Glutamatergic neuron (in vitro differentiated cells): ENCODE results near the gene TBX10. TPM values are rescaled to one million over a fixed set of nuclear protein-coding genes. Genes with fewer than 3 reads are reported as not detected.

Experiments
- DNase-seq: peaks from one replicate; pipeline ENCODE4 v3.0.0; 2022
- H3K27ac Mint-ChIP-seq: one replicate; pipeline ENCODE4 v1.8.0; 2020; ENCODE audit warnings: mild to moderate bottlenecking, mixed read lengths, inconsistent platforms; ENCODE audit not compliant: unreplicated experiment
- H3K27me3 Mint-ChIP-seq: one replicate; pipeline ENCODE4 v1.8.0; 2020; ENCODE audit warnings: mild to moderate bottlenecking, moderate library complexity, mixed read lengths, inconsistent platforms; ENCODE audit not compliant: unreplicated experiment
- H3K36me3 Mint-ChIP-seq: one replicate; pipeline ENCODE4 v1.8.0; 2020; ENCODE audit warnings: mild to moderate bottlenecking, mixed read lengths, inconsistent platforms; ENCODE audit not compliant: unreplicated experiment
- H3K4me1 Mint-ChIP-seq: one replicate; pipeline ENCODE4 v1.8.0; 2020; ENCODE audit warnings: mild to moderate bottlenecking, low read depth, mixed read lengths, inconsistent platforms; ENCODE audit not compliant: unreplicated experiment
- H3K4me3 Mint-ChIP-seq: one replicate; pipeline ENCODE4 v1.8.0; 2020; ENCODE audit warnings: mild to moderate bottlenecking, mixed read lengths, inconsistent platforms; ENCODE audit not compliant: unreplicated experiment
- H3K9me3 Mint-ChIP-seq: one replicate; pipeline ENCODE4 v1.8.0; 2020; ENCODE audit warnings: mild to moderate bottlenecking, moderate library complexity, mixed read lengths, inconsistent platforms; ENCODE audit not compliant: unreplicated experiment
- CTCF ChIP-seq: fragments of 200-600 bp; sonication (generic); IDR thresholded peaks from one replicate; pipeline ENCODE4 v1.5.0; 2021; ENCODE audit not compliant: partially characterized antibody, unreplicated experiment
- total RNA-seq: library from RNA; stranded (reverse); fragmentation: NEBNext Ultra II Directional; extraction: Animal tissue kit (Norgen Biotek cat#: 25700); gene quantifications from one replicate; pipeline ENCODE4 v1.2.1, GENCODE V29; 2021; ENCODE audit not compliant: unreplicated experiment

TBX10 gene
- total RNA-seq, 1 donor from 2014 or later, result not detected

DNA sequence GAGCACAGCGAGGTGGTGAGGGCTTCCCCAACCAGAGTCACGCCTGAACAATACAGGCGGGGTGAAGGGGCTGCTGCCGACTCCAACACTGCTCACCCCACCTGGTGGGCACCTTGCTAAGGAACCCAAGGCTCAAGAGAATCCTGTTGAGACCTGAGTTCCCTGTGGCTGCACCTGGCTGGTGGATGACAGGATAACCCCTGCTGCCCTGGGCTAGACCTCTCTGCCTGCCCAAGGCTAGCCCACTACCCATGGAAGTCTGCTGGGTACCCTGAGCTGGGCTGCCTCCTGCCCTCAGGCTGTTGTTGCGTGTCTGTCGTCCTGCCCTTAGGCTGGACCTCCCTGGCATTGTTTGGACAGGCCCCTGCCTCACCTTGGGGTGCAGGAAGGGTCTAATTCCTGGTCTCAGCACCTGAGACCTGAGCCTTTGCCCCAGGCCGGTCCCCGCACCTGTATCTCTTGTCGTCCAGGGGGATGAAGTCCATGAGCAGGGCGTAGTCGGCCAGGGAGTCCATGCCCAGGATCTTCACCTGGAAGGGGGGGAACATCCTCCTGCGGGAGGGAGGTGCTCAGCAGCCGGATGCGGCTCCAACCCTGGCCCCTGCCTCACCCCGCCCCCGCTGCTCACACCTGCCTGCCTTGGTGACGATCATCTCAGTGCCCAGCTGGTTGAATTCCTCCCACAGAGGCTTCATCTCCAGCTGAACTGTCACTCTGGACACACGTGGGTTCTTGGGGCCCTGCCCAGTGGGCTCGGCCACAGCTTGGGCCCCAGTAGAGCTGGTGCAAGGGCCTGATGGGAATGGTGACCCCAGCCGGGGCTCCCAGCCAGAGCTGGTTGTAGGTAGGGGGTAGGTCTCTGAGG is 5.0 kb downstream of the TBX10 start:
- no peak for DNase-seq
- no peak overlapping the region for H3K27ac Mint-ChIP-seq
- TF ChIP-seq CTCF, result no peak
- no peak overlapping the region for H3K4me3 Mint-ChIP-seq
- H3K36me3 Mint-ChIP-seq, result no peaks in the 10 kb centered on the region
- no peaks in the 10 kb centered on the region for H3K4me1 Mint-ChIP-seq
- peaks cover 4% of the 10 kb centered on the region for H3K9me3 Mint-ChIP-seq
- H3K27me3 Mint-ChIP-seq, result peaks cover 2% of the 10 kb centered on the region

DNA sequence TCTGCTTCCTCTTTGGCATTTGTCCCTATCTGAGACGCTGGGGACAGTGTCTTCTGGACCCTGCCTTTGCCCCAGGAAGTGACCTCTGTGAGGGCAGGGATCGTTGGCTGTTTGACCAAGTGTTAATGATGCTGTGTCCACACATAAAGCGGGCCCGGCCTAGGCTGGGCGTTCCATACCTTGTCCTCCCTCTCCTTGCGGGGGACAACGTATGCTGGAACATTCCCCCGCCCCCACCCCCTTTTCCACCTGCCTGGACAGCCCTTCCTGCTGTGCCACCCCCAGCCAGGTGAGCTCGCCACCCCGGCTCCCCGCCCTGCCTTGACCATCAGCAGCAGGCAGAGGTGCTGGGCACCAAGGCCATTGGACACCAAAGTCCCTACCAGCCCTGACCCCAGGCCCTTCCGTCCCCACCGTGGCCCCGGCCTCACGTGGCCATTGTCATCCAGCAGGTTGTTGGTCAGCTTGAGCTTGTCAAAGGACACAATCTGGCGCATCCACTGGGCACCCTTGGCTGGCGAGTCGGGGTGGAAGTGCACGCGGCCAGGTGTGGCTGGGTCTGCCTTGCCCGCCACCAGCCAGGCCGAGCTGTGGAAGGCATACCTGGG is 5.7 kb downstream of the TBX10 start:
- Mint-ChIP-seq H3K9me3 (peaks cover 4% of the 10 kb centered on the region), H3K36me3 (no peaks in the 10 kb centered on the region), H3K4me3 (no peak overlapping the region), H3K4me1 (no peaks in the 10 kb centered on the region), H3K27ac (no peak overlapping the region), H3K27me3 (peaks cover 2% of the 10 kb centered on the region)
- TF ChIP-seq CTCF, result no peak
- no peak for DNase-seq

DNA sequence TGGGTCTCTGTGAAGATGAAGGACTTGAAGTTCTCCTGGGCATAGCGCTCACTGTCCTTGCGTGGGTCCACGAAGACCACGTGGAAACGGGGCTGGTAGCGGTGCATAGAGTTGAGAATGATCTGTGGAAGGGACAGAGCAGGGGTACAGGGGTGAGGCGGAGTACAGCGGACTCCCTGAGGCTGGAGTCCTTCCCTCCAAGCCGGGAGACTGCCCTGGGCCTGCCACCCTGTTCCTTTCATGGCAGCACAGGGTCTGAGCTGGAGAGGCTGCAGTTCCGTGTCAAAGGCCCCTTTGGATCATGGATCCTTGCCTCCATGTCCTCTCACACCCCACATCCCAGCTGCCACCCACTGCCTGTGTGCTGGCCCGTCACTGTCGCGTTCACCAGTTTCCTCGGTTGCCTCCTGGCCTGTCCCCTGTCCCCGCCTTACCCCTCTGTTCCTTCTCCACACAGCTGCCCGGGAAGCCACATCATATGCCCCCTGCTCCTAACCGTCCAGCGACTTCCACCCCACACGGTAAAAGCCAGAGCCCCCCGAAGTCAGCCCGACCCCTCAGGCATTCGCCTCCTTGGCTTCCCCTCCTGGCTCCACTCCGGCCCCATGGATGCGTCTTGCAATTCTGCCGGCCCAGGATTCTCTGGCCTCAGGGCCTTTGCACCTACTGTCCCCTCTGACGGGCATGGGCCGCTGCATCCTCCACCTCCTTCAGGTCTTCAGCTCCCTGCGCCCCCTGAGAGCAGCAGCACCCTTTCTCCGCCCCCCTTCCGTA is 6.4 kb downstream of the TBX10 start:
- no peak for DNase-seq
- Mint-ChIP-seq H3K4me1 (no peaks in the 10 kb centered on the region), H3K27ac (no peak overlapping the region), H3K27me3 (peaks cover 2% of the 10 kb centered on the region), H3K9me3 (peaks cover 4% of the 10 kb centered on the region), H3K4me3 (no peak overlapping the region), H3K36me3 (no peaks in the 10 kb centered on the region)
- no peak for TF ChIP-seq CTCF

DNA sequence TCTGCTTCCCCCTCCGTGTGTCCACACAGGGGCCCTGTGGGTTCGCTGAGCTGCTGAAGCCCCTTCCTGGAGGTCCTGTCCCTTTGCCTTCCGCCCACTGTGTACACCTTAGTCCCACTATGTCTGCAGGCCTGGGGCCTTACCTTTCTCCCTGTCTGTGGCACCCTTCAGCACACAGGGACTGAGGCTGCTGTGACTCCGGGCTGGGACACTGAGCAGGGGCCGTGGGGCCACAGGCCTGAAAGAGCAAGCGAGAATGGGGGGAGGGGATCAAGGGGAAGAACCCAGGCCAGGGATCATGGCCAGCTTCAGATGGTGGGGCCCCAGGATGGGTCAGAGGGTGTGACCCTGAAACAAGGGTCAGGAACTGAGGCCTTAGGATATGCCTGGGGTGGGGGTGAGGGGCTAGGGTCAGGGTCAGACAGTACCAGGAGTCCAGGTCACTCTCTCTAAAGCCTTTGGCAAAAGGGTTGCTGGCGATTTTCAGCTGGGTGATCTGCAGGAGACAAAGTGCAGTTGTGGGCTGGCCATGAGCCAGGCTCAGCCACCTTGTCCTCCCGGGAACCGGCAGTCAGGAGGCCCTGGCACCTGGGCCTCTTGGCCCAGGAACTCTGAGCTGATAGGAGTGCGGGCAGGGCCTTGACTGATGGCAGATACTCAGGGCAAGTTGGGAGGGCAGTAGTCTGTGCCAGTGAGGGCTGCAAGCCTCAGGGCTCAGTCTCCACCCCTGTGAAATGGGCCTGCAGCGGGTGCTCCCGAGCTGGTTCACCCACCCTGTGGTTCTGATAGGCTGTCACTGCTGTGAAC is 7.2 kb downstream of the TBX10 start:
- no peak overlapping the region for H3K4me3 Mint-ChIP-seq
- TF ChIP-seq CTCF, result no peak
- H3K27me3 Mint-ChIP-seq, result peaks cover 2% of the 10 kb centered on the region
- no peak overlapping the region for H3K27ac Mint-ChIP-seq
- peaks cover under 1% of the 10 kb centered on the region for H3K4me1 Mint-ChIP-seq
- no peak for DNase-seq
- H3K9me3 Mint-ChIP-seq, result peaks cover 4% of the 10 kb centered on the region
- no peaks in the 10 kb centered on the region for H3K36me3 Mint-ChIP-seq
